Neural progenitor cell (in vitro differentiated cells): ENCODE data around the gene PPP1CA.

Experiments used
- EZH2 ChIP-seq: fragments of 200-600 bp; sonication (generic); IDR thresholded peaks from 2 replicates; pipeline ENCODE4 v1.6.1; 2017; ENCODE audit warnings: antibody characterized with exemption, mild to moderate bottlenecking, moderate library complexity
- TF ChIP-seq, protein P1 (sequence below): fragments of 200-600 bp; sonication (generic); IDR thresholded peaks from 2 replicates; pipeline ENCODE4 v1.5.1; 2017; ENCODE audit warnings: antibody characterized with exemption, mild to moderate bottlenecking

DNA sequence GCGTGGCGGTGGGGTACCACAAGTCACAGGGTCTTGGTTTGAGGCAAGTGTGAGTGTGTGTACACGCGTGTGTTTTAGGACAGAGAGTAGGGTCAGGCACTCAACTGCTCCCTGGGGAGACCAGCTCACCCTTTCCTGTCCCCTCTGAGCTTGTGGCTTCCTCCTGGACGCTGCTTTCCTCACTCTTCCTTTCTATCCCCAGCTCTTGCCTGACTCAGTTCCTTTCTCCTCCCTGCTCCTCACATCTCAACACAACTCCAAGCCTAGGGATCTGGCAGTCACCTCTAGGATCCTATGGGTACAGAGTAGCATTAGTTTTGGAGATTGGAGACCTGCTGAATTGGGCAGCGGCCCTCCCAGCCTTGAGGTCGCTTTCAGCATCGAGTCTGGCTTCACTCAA, 32.4 kb downstream of the PPP1CA start:
- TF ChIP-seq, protein P1, sequence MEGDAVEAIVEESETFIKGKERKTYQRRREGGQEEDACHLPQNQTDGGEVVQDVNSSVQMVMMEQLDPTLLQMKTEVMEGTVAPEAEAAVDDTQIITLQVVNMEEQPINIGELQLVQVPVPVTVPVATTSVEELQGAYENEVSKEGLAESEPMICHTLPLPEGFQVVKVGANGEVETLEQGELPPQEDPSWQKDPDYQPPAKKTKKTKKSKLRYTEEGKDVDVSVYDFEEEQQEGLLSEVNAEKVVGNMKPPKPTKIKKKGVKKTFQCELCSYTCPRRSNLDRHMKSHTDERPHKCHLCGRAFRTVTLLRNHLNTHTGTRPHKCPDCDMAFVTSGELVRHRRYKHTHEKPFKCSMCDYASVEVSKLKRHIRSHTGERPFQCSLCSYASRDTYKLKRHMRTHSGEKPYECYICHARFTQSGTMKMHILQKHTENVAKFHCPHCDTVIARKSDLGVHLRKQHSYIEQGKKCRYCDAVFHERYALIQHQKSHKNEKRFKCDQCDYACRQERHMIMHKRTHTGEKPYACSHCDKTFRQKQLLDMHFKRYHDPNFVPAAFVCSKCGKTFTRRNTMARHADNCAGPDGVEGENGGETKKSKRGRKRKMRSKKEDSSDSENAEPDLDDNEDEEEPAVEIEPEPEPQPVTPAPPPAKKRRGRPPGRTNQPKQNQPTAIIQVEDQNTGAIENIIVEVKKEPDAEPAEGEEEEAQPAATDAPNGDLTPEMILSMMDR: no peak
- TF ChIP-seq EZH2: no peak
